HG03558 (cell line): ENCODE measurements around the gene FBXO42.
"Not testable (repeated sequence)": the region's sequence is repeated elsewhere in the genome, so short reads cannot be mapped to it uniquely, and the experiment has no call there.

Source experiments
- ATAC-seq: cut with Tn5 transposase; IDR thresholded peaks from one replicate; pipeline ENCODE4 v1.9.1; 2021; ENCODE audit warnings: moderate number of reproducible peaks; ENCODE audit not compliant: unreplicated experiment; ENCODE audit errors: extremely low read depth

The FBXO42 gene

DNA sequence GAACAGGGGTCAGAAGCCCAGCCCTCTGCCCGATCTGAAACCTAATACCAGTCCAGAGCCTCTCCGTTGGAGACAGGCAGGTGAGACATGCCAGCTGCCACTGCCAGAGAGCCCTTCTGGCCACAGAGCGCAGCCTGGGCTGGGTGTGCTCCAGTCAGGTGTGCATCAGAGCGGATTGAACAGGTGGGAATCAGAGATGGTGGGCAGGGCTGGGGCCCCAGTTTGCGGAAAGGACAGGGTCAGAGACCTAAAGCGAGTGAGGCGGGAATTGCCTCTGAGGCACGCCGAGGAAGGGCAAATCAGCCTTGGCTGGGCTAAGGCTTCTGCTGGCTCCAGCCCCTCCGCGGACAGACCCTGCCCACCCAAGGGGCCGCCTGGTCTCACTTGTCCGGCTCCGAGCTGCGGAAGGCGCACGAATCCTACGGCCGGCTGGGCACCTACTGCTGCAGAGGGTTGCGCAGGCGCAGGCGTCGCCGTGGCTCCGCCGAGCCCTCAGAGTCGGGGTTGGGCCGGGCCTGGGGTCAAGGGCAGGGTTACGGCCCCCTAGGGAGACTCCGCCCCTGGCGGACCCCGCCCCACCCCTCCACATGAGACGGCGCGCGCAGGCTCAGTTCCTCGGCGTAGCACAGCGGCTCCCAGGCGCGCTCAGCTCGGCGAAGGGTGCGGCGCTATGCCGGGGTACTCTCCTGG, 125.6 kb downstream of the FBXO42 start:
- ATAC-seq, result no peak

DNA sequence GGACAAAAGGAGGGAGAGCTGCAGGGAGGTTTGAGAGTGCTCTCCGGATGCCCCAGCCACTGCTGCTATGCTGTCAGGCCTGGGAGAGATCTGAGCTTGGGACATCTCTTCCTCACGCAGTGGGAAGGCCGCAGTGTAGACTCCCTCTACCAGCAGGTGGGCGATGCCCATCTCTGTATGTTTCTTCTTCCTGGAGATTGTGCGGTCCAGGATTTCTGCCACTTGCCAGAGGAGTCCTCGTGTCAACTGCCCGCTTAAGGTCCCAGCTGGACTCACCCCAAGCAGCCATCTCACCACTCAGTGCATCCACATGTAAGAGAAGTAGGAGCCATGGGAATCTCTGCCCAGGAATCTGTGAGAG, 126.2 kb downstream of the FBXO42 start:
- no peak for ATAC-seq

DNA sequence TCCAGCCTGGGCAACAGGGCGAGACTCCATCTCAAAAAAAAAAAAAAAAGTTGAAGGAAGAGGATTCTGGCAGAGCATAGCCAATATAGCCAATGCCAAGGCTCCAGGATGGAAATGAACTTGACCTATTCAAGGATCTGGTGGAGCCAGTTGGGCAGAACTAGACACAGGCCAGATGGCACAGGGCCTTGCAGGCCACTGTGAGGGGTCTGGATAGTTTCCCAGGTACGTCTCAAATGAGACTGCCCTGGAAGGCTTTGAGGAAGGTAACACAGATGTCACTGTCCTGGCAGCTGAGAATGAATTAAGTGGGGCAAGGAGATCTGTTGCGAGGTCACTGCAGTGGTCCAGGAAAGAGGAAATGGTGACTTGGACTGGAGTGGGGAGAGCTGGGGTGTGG, 127.8 kb downstream of the FBXO42 start:
- no peak for ATAC-seq

DNA sequence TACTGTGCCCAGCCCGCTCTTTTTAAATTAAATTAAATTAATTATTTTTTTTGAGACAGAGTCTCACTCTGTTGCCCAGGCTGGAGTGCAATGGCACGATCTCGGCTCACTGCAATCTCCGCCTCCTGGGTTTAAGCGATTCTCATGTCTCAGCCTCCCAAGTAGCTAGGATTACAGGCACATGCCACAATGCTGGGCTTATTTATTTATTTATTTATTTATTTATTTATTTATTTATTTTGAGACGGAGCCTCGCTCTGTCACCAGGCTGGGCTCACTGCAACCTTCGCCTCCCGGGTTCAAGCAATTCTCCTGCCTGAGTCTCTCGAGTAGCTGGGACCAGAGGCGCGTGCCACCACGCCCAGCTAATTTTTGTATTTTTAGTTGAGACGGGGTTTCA, 129.6 kb downstream of the FBXO42 start:
- ATAC-seq, result not testable (repeated sequence)

DNA sequence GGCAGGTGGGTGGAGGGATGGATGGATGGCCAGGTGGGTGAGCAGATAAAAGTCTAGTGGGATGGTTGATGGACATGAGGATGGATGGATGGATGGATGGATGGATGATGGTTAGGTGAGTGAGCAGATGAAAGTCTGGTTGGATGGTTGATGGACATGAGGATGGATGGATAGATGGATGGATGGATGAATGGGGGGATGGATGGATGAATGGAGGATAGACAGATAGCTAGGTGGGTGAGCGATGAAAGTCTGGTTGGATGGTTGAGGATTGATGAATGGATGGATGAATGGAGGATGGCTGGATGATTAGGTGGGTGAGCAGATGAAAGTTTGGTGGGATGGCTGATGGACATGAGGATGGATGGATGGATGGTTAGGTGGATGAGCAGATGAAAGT, 130.8 kb downstream of the FBXO42 start:
- ATAC-seq, result no peak

DNA sequence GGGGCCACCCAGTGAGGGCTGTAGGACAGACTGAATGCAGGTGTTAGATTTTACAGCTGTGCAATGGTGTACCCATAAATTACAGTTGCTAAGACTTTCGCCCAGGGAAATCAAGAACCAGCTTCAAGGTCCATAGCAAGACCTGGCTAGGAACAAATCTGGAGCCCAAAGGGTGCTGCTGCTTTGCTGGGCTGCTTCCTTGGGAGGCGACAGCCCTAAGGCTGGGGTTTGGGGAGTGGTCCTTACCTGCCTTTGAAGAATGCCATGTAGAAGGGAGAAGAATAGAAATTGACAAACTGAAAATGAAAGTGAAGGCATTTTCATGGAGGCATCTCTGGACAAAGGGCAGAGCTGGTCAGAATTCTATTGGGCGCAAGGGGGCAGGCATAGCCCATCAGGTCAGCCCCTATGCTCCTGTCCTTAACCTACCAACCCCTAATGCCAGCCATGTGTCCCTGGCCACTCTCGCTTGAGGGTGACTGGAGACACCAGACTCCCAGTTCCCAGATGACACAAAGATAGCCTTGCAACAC, 132.2 kb downstream of the FBXO42 start:
- no peak for ATAC-seq

DNA sequence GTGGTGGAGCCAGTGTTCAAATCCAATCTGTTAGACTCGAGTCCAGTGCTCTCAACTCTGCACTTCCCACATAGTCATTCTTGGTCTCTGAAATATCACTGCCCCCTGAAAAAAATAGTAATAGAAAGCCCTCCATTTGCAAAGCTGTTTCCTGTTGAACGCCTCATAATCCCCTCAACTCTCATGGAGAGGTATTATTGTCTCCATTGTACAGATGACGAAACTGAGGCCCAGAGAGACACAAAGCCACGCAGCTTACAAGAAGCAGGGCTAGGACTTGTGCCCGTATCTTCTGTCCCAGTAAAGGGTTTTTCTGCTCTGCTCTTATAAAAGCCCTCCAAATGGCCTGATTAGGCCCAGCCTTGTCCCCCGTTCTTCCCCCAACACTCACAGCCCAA, 133.6 kb downstream of the FBXO42 start:
- no peak for ATAC-seq

DNA sequence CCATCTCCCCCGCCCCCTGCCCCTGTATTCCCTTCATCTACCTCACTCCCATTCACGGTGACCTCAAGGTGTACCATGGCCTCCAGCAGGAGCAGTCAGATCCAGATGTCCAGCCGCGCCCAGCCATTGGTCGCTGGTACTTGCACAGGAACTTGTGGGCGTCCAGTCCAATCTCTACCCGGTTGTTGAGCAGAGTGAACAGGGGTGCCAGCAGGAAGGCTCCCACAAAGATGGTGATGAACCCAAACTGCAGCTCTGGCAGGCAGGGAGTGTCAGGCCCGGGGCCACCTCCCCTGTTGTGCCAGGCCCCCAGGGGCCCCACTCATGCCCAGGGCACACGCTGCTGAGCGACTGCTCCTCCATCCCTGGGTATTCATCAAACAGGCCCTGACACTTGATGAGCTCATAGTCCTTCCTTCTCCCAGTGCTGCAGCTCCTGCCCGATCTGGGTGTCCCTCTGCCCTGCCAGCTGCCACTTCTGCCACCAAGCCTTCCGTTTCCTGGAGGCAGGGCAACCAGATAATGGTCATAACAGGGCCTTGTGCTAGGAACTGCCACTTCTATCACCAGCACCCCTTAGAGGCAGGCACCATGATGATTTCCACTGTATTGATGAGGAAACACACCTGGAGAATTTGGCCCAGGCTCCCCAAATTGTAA, 134.1 kb downstream of the FBXO42 start:
- no peak for ATAC-seq

DNA sequence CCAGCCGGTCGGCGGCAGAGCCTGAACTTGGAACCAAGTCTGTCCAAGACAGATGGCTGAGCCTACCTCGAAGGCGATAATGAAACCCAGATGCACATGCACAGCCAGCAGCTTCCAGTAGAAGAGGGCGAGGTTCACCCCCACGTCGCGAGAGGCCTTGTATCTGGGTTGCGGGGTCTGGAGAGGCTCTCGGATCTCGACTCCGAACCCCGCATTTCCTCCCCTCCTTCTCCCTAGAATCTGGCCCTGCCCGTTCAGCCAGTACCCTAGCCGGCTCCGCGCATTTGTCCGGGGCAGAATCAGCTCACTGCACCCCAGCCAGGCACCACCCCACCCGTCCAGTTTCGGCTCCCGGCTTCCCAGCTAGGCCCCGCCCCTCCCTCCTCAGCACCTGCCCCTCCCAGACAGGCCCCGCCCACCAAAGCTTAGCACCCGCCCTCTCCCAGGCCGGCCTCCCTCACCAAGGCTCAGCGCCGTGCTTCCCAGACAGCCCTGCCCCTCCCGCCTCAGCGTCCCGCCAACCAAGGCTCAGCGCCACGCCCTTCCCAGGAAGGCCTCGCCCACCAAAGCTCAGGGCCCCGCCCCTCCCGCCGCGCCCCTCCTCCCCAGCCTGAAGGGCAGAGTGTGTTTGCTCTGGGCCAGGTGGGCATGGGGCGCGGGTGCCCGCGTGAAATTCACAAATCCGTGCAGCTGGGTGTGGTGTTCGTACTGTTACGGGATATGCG, 135.1 kb downstream of the FBXO42 start:
- peak; percentile 62 for ATAC-seq

DNA sequence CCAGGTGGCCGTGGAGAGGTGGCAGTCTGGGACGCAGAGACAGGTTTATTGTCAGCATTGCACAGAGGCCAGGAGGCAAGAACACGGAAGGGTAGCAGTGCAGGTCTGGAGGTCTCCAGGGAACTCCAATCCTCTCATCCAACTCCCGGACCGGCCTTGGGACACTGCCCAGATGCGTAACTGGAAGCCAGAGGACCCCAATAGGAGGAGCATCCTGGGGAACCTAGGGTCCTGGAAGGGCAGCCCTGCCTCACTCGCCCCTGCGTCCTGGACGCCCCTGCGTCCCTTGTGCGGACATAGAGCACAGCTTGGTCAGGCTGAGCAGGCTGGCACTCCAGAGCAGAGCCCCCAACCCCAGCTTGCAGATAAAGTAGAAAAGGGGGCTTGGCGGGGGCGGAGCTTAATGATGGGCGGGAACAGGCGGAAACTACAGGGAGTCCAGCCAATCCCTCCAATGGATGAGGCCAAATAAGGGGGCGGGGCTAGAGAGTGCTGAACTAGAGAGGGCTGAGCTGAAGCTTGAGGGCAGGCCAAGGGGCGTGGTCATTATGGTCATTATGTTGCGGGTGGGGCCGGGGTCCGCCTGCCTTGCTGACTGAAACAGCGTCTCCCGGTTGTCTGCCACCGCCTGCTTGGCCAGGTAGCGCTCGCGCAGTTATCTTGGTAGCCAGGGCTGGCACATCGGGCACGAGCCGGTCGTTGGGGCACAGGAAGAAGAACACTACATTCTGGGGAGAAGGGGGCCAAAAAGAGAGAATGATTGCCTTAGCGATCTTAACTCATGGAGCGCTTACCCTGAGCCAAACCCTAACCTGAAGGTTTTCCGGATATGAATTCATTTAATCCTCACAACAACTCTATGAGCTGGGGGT, 136.2 kb downstream of the FBXO42 start:
- no peak for ATAC-seq

DNA sequence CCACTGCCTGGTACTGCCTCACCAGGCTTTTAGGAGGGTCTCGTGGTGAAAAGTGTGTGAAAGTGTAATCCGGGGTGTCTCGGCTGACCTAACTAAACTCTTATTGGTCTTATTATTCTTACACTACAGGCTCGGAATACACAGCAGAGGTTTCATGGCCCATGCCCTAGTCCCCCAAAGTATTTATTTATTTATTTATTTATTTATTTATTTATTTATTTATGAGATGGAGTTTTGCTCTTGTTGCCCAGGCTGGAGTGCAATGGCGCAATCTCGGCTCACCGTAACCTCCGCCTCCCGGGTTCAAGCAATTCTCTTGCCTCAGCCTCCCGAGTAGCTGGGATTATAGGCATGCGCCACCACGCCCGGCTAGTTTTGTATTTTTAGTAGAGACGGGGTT, 137.0 kb downstream of the FBXO42 start:
- ATAC-seq, result not testable (repeated sequence)

DNA sequence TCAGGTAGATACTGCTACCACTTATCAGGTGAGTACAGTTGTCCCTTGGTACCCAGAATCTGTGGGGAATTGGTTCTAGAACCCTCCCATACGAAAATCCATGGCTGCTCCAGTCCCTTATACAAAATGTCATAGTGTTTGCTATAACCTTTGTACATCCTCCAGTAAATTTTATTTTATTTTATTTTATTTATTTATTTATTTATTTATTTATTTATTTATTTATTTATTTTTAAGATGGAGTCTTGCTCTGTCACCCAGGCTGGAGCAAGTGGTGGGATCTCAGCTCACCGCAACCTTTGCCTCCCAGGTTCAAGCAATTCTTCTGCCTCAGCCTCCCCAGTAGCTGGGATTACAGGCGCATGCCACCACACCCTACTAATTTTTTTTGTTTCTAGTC, 138.7 kb downstream of the FBXO42 start:
- not testable (repeated sequence) for ATAC-seq

DNA sequence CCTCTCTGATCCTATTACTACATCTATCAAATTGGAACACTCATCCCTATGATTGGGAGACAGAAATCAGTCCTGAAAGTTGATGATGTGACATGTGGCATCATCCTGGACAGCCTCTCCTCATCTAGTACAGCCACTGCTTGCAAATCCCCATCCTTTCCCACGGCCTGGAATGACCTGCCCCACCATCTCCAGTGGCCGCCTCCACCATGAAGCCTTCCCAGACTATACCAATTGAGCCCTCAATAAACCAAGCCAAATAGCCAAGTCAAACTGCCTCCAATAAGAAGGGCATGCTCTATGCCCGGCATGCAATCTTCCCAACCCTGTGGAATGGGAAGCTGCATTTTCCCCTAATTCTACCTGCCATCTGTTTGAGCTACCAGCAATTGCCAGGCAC, 139.3 kb downstream of the FBXO42 start:
- no peak for ATAC-seq

DNA sequence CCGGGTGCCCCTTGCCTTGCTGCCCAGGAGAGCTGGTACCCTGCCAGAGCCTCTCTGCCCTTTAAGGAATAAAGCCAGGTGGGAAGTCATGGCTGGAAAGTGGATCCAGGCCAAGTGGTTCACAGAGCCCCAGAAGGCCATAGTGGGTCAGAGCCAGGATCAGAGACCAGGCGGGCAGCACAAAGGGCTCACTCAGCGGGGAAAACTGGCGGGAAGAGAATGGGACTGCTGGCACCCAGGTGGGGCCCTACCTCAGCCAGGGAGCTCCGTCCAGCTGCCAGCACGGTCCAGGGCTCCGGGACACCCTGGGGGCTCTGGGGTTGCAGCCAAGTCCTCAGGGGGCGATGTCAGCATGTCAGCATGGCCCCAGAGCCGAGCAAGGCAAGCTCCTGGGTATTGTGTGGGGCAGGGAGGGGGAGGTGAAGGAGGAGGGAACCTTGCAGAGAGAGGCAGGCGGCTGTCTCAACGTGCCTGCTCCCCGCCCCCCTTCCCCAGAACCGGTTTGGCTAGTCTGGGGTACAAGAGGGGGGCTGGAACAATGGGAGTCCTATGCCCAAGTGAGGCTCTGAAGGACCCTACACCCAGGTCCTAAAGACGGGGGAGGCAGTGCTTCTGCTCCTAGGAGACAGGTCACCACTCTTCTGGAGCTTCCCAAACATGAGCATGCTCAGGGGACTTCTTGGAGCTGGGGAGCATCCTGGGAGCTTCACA, 139.9 kb downstream of the FBXO42 start, which contains the start of gene ARHGEF19:
TSS of gene ARHGEF19 (minus strand) at position 402 of the 711 bp plus-strand sequence. CDS start 3,598 bp downstream, outside the sequence.
- ATAC-seq, result no peak

DNA sequence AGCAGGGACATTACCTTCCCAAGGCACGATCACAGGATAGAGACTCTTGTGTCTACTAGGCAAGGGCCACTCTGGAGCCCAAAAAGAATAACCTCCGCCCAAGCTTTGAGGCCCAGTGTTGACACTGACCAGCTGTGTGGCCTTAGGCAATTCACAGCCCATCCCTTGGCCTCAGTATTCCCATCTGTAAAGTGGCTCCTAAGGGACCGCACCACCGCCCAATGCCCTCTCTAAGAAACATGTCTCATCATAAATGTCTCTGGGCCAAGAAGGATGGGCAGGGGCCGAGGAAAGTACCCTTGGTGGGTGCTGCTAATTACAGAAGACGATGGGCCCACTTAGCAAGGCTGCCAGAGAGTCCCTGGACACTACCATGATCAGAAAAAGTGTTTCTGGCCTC, 140.5 kb downstream of the FBXO42 start:
- no peak for ATAC-seq

DNA sequence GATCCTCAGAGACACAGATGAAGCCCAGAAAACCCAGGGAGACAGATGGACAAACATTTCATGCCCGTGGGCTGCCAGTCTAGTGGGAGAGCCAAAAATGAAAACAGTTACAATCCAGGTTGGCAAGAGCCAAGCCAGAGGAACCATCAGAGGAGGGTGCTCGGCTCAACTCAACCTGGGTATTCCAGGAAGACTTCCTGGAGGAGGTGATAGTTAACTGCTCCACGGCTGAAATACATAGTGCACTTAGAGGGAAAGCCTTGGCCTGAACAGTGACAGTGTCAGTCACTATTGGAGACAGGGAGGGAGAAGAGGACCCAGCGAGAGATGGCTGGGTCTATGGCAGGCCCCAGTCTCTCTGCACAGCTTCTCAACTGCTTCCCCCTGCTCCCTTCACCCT, 141.7 kb downstream of the FBXO42 start:
- no peak for ATAC-seq

DNA sequence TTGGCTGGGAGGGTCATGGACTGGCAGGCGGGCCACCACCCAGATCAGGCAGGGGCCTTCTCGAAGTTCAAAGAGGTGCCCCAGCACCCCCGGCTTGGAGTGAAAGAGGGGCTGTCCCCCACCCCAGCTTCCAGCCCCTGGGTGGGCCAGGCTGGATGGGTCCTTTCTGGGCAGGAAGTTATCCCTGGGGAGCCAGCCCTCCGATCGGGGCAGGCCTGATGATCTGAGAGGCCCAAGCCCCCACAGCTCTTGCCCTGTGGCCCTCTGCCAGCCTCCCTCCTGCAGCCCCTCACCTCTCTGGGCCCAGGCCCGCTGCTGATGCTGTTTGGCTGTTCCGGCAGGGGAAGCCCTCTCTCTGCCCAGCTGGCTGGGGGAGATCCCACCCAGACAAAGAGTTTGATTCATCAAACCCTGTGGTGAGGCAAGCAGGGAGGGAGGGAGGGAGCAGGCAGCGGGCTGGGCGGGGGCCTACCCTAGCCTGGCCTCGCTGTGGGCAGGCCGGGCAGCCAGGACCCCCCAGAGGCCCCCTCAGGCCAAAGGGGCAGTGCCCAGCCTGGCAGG, 142.4 kb downstream of the FBXO42 start:
- ATAC-seq, result no peak

DNA sequence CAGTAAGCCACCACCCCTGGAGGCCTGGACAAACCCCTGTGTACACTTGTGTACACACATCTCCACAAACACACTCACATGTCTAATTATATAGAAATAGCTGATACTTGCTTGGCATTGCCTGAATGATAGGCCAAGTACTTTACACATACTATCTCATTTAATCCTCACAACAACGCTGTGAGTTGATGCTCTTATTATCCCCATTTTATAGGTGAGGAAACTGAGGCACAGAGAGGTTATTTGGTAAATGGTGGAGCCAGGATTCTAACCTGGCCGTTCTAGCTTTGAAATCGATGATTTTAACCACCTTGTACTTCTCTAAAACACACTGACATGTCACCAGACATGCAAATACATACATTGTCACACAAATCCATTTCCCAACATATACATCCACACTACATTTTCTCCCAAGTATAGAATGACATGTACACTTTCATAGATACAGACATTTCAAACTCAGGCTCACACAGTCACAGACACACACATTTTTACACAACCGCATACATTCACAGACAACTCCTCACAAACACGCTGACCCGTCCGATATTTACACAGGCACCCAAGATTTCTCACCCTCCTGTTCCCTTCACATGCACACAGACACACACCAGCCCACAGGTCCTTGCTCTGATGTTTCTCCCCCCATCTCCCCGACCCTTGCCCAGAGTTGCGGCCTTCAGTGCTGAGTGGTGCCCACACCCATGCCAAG, 143.0 kb downstream of the FBXO42 start:
- no peak for ATAC-seq
